ENCODE results near the gene TNRC6C. TPM values are rescaled to one million over a fixed set of nuclear protein-coding genes. Genes with fewer than 3 reads are reported as not detected.

TNRC6C gene
- total RNA-seq, 4 donors from 2014 or later, result 2.6 to 10.9 (median 4.7) TPM

DNA sequence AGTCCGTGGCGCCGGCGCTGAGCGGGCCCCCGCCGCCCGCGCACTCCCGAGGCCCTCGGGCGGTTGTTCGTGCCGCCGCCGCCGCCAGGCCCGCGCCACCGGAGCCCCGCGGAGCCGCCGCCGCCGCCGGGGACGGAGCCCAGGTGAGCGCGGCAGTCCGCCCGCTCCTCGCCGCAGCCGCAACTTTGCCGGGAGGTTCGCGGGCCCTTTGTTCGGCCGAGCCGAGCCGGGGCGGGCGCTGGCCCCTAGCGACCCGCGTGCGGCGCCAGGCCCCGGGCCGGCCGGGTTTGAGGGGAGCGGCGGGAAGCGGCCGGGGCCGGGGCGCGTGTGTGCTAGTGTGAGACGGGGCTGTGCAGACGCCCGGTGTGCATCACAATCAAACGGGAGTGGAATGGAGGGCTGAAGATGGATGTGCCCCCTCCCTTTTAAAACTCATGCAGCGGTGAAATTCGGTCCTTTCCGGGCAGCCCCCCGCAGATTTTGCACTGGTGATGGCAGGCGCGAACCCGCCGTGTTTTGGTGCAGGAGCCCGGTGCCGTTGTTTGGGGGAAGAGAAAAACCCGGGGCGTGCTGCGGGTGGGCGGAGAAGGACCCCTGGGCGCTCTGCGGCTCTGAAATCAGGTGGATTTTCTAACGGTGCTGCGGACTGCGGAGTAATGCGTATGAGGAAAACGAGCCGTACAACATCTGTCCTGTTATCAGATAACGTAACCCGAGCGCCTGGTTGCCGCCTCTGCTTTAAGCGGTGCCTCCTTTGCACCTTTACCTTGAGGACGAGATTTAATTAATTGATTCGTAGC, 823 bp downstream of the TNRC6C start:
- H3K9me3 ChIP-seq, result no peaks in the 10 kb centered on the region
- TF ChIP-seq, protein P1, sequence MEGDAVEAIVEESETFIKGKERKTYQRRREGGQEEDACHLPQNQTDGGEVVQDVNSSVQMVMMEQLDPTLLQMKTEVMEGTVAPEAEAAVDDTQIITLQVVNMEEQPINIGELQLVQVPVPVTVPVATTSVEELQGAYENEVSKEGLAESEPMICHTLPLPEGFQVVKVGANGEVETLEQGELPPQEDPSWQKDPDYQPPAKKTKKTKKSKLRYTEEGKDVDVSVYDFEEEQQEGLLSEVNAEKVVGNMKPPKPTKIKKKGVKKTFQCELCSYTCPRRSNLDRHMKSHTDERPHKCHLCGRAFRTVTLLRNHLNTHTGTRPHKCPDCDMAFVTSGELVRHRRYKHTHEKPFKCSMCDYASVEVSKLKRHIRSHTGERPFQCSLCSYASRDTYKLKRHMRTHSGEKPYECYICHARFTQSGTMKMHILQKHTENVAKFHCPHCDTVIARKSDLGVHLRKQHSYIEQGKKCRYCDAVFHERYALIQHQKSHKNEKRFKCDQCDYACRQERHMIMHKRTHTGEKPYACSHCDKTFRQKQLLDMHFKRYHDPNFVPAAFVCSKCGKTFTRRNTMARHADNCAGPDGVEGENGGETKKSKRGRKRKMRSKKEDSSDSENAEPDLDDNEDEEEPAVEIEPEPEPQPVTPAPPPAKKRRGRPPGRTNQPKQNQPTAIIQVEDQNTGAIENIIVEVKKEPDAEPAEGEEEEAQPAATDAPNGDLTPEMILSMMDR (IDR thresholded peaks at IDR 0.05), result no peak
- TF ChIP-seq POLR2A (IDR thresholded peaks at IDR 0.05), result no peak
- intact Hi-C loops (cut with DNase I), result no loop called here
- H3K27me3 ChIP-seq, result peaks cover 0 to 58% (median 0%) of the 10 kb centered on the region in 4 donors
- no peak for DNase-seq
- H3K4me1 ChIP-seq, result peaks cover 17 to 62% (median 24%) of the 10 kb centered on the region in 3 donors
- no peaks in the 10 kb centered on the region for H3K36me3 ChIP-seq
- H3K27ac ChIP-seq, result peak overlapping the region; percentile 52 to 99 (median 92)
- peak overlapping the region; percentile 54 to 81 (median 68) for H3K4me3 ChIP-seq
- 0 to 1% methylated on average over 26 of the region's 92 CpGs for WGBS, 2 donors

- no peak for DNase-seq
- Histone ChIP-seq H3K4me1 (peaks cover 17 to 69% (median 25%) of the 10 kb centered on the region in 3 donors), H3K27ac (peak overlapping the region in 3 of 4 donors; percentile 52 to 99 (median 96)), H3K27me3 (peaks cover 0 to 51% (median 0%) of the 10 kb centered on the region in 4 donors), H3K36me3 (no peaks in the 10 kb centered on the region), H3K9me3 (no peaks in the 10 kb centered on the region), H3K4me3 (peak overlapping the region; percentile 54 to 81 (median 68))
- intact Hi-C loops (cut with DNase I), result no loop called here
- 39 to 44% methylated on average over 22 to 23 of the region's 23 CpGs for WGBS, 2 donors
- TF ChIP-seq, protein P1 (IDR thresholded peaks at IDR 0.05), result no peak
- no peak for TF ChIP-seq POLR2A (IDR thresholded peaks at IDR 0.05)
Observed at GRCh38 chr17:77959926-77960521, 1.5 kb downstream of the TNRC6C start.

DNA sequence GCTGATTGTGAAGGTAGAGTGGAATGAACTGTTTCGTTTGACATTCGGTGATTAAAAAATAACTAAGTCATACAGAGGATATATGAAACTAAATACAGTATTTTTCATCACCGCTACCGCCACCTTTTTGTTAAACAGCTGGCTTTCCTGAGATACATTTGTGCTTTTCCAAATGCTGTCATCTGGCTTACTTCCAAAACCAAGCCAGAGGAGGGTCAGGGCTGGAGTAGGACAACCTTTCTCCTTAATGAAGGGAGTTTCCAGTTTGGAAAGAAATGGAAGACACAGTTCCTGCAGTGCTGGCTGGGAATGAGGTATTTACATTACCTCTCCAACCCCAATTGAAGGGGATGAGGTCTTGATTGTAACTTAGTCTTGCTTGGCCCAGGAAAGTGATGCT, 3.2 kb downstream of the TNRC6C start:
- no peak for DNase-seq
- TF ChIP-seq POLR2A (IDR thresholded peaks at IDR 0.05), result no peak
- TF ChIP-seq, protein P1 (IDR thresholded peaks at IDR 0.05), result no peak
- peaks cover 17 to 81% (median 28%) of the 10 kb centered on the region in 3 donors for H3K4me1 ChIP-seq
- 78 to 84% methylated on average over 4 of the region's 4 CpGs for WGBS, 2 donors
- H3K36me3 ChIP-seq, result no peaks in the 10 kb centered on the region
- peaks cover 0 to 34% (median 0%) of the 10 kb centered on the region in 4 donors for H3K27me3 ChIP-seq
- no peak overlapping the region for H3K27ac ChIP-seq
- intact Hi-C loops (cut with DNase I), result no loop called here
- no peaks in the 10 kb centered on the region for H3K9me3 ChIP-seq
- H3K4me3 ChIP-seq, result no peak overlapping the region

GRCh38 chr17:77962348-77962747, 3.8 kb downstream of the TNRC6C start:
- peaks cover 14 to 79% (median 28%) of the 10 kb centered on the region in 3 donors for H3K4me1 ChIP-seq
- intact Hi-C loops (cut with DNase I), result no loop called here
- DNase-seq, result no peak
- H3K9me3 ChIP-seq, result no peaks in the 10 kb centered on the region
- 79 to 80% methylated on average over 6 of the region's 6 CpGs for WGBS, 2 donors
- no peak overlapping the region for H3K4me3 ChIP-seq
- TF ChIP-seq, protein P1 (IDR thresholded peaks at IDR 0.05), result no peak
- no peak for TF ChIP-seq POLR2A (IDR thresholded peaks at IDR 0.05)
- H3K36me3 ChIP-seq, result no peaks in the 10 kb centered on the region
- H3K27me3 ChIP-seq, result peaks cover 0 to 28% (median 0%) of the 10 kb centered on the region in 4 donors
- no peak overlapping the region for H3K27ac ChIP-seq

DNA sequence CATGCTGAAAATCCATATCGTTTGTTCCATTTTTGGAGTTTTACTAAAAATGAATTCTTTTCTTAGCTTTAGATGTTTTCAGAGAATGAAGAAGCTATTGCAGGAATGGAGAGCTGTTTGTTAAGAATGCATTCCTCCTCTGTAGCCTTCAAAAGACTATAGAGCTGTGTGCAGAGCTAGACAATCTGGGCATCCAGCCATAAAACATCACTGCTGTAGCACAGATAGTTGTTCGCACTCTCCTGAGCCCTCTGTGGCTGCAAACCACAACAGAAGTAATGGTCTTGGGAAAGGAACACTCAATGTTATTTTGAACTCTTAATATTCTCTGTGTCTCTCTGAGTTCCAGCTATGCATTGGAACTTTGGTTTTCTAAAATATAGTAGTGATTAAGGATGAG, 4.9 kb downstream of the TNRC6C start:
- Histone ChIP-seq H3K4me1 (peaks cover 6 to 70% (median 28%) of the 10 kb centered on the region in 3 donors), H3K9me3 (no peaks in the 10 kb centered on the region), H3K27me3 (peaks cover 0 to 20% (median 0%) of the 10 kb centered on the region in 4 donors), H3K27ac (peak overlapping the region in 1 of 4 donors; percentile 16), H3K36me3 (no peaks in the 10 kb centered on the region), H3K4me3 (no peak overlapping the region)
- intact Hi-C loops (cut with DNase I), result no loop called here
- 45 to 47% methylated on average over 2 of the region's 2 CpGs for WGBS, 2 donors
- no peak for DNase-seq
- no peak for TF ChIP-seq POLR2A (IDR thresholded peaks at IDR 0.05)
- TF ChIP-seq, protein P1 (IDR thresholded peaks at IDR 0.05), result no peak
